Activated CD8-positive, alpha-beta T cell treated with anti-CD3 and anti-CD28 coated beads, Interleukin-2, amount 10 ng/mL, durations not matched to agents 7 days and 5 days (primary cell): ENCODE data around the gene TBC1D10A. TPM values are rescaled to one million over a fixed set of nuclear protein-coding genes. Genes with fewer than 3 reads are reported as not detected.

Source experiments
- ATAC-seq: fragments of 150-1000 bp; cut with Tn5 transposase; one replicate; pipeline ENCODE4 v1.10.0; 2021; ENCODE audit warnings: moderate library complexity
- CTCF ChIA-PET: fragments of 350-600 bp; sonication (Branson Sonifier 250); formaldehyde crosslinking; loops from one replicate; lab custom pipeline; 2021; ENCODE audit warnings: antibody characterized with exemption; lab: Charles Lee
- POLR2A ChIA-PET: fragments of 350-600 bp; sonication (Branson Sonifier 250); formaldehyde crosslinking; loops from one replicate; lab custom pipeline; 2021; ENCODE audit warnings: antibody characterized with exemption; lab: Charles Lee
- DNase-seq: peaks from one replicate; pipeline ENCODE4 v3.0.0-alpha.2; 2020
- H3K27ac Mint-ChIP-seq: one replicate; pipeline ENCODE4 v1.8.0; 2021; ENCODE audit warnings: mild to moderate bottlenecking, mixed read lengths
- H3K27me3 Mint-ChIP-seq: one replicate; pipeline ENCODE4 v1.8.0; 2021; ENCODE audit warnings: low read depth, mixed read lengths
- H3K36me3 Mint-ChIP-seq: one replicate; pipeline ENCODE4 v1.8.0; 2021; ENCODE audit warnings: low read depth, mixed read lengths
- H3K4me1 Mint-ChIP-seq: one replicate; pipeline ENCODE4 v1.8.0; 2021; ENCODE audit warnings: low read depth, mixed read lengths
- H3K4me3 Mint-ChIP-seq: one replicate; pipeline ENCODE4 v1.8.0; 2021; ENCODE audit warnings: mild to moderate bottlenecking, mixed read lengths
- H3K9me3 Mint-ChIP-seq: one replicate; pipeline ENCODE4 v1.8.0; 2022; ENCODE audit warnings: mixed read lengths; ENCODE audit not compliant: insufficient read depth
- total RNA-seq, 2 experiments: library from RNA; stranded (reverse); gene quantifications; one replicate each; pipeline ENCODE4 v1.2.3, GENCODE V29; 2021

TBC1D10A gene, protein sequence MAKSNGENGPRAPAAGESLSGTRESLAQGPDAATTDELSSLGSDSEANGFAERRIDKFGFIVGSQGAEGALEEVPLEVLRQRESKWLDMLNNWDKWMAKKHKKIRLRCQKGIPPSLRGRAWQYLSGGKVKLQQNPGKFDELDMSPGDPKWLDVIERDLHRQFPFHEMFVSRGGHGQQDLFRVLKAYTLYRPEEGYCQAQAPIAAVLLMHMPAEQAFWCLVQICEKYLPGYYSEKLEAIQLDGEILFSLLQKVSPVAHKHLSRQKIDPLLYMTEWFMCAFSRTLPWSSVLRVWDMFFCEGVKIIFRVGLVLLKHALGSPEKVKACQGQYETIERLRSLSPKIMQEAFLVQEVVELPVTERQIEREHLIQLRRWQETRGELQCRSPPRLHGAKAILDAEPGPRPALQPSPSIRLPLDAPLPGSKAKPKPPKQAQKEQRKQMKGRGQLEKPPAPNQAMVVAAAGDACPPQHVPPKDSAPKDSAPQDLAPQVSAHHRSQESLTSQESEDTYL
- total RNA-seq: 10 to 100 TPM; 47.6 to 49.2 TPM

- CTCF ChIA-PET: interaction anchor here (0.8 to 4.6 kb wide), 9 partner anchors 11 to 65 kb away, joined by 3 to 55 read pairs (median 4); partner anchors contain the start of genes CASTOR1 and RNF215
- Mint-ChIP-seq H3K27me3 (no peaks in the 10 kb centered on the region), H3K9me3 (peaks cover 5% of the 10 kb centered on the region)
Observed at GRCh38 chr22:30326706-30327362, at the start of gene TBC1D10A. TSS of gene TBC1D10A (minus strand) at chr22:30326941. CDS start at chr22:30326881, 60 bp downstream.

GRCh38 chr22:30375312-30375849 is 48.6 kb upstream of the TBC1D10A start:
- Mint-ChIP-seq H3K4me3 (no peak overlapping the region), H3K27ac (no peak overlapping the region), H3K36me3 (no peaks in the 10 kb centered on the region), H3K27me3 (no peaks in the 10 kb centered on the region), H3K4me1 (no peaks in the 10 kb centered on the region), H3K9me3 (no peaks in the 10 kb centered on the region)
- CTCF ChIA-PET: no interaction called here
- POLR2A ChIA-PET: no interaction called here
- no peak for ATAC-seq
- DNase-seq: no peak

More at GRCh38 chr22:30326706-30327362, at the start of gene TBC1D10A:
- peaks cover 49% of the 10 kb centered on the region for H3K36me3 Mint-ChIP-seq
- H3K4me1 Mint-ChIP-seq: peaks cover 47% of the 10 kb centered on the region
- peak within 1 kb of the TSS; percentile 76 for H3K27ac Mint-ChIP-seq
- POLR2A ChIA-PET: interaction anchor here (0.7 to 9.5 kb wide), 10 partner anchors 10 to 97 kb away, joined by 3 to 101 read pairs (median 6); partner anchors contain the start of genes CASTOR1, CCDC157 and SF3A1
- DNase-seq: peak; percentile 95
- peak within 1 kb of the TSS; percentile 87 for H3K4me3 Mint-ChIP-seq
- peak; percentile 91 for ATAC-seq

- H3K27me3 Mint-ChIP-seq: no peaks in the 10 kb centered on the region
- H3K4me3 Mint-ChIP-seq: no peak overlapping the region
- no peak overlapping the region for H3K27ac Mint-ChIP-seq
- no peaks in the 10 kb centered on the region for H3K9me3 Mint-ChIP-seq
- ATAC-seq: no peak
- no peaks in the 10 kb centered on the region for H3K36me3 Mint-ChIP-seq
- ChIA-PET CTCF (interaction anchor here (1.4 kb wide), 1 partner anchor 86 kb away, joined by 6 read pairs; no protein-coding TSS in a partner anchor), POLR2A (interaction anchor here (1.1 kb wide), 1 partner anchor 108 kb away, joined by 4 read pairs; no protein-coding TSS in a partner anchor)
- DNase-seq: no peak
- H3K4me1 Mint-ChIP-seq: no peaks in the 10 kb centered on the region
Observed at GRCh38 chr22:30373331-30374325, 46.9 kb upstream of the TBC1D10A start.

DNA sequence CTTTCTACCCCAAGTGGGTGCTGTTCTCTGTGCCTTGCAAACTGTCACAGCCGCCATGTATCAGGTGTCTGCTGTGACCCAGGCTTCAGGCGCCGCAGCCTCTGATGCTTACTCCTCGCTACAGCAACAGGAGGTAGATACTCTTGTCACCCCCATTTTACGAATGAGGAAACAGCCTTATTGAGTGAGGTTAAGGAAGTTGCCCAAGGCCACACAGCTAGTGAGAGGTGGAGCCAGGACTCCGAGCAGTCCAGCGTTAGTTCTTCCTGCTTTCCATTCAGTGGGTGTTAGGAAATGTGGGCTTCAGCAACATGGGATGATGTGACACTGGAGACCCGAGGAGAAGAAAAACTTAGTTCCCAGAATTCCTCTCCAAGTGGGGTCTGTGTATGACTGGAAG is 46.2 kb upstream of the TBC1D10A start:
- Mint-ChIP-seq H3K27me3 (no peaks in the 10 kb centered on the region), H3K27ac (no peak overlapping the region), H3K4me3 (no peak overlapping the region), H3K9me3 (no peaks in the 10 kb centered on the region), H3K36me3 (no peaks in the 10 kb centered on the region), H3K4me1 (no peaks in the 10 kb centered on the region)
- DNase-seq: no peak
- ChIA-PET POLR2A (interaction anchor here (1.1 kb wide), 1 partner anchor 108 kb away, joined by 4 read pairs; no protein-coding TSS in a partner anchor), CTCF (interaction anchor here (1.4 kb wide), 1 partner anchor 85 kb away, joined by 6 read pairs; no protein-coding TSS in a partner anchor)
- no peak for ATAC-seq

- H3K27ac Mint-ChIP-seq: no peak overlapping the region
- H3K4me1 Mint-ChIP-seq: no peaks in the 10 kb centered on the region
- H3K27me3 Mint-ChIP-seq: no peaks in the 10 kb centered on the region
- H3K4me3 Mint-ChIP-seq: no peak overlapping the region
- DNase-seq (no peak), ATAC-seq (no peak)
- ChIA-PET POLR2A (no interaction called here), CTCF (no interaction called here)
- no peaks in the 10 kb centered on the region for H3K36me3 Mint-ChIP-seq
- no peaks in the 10 kb centered on the region for H3K9me3 Mint-ChIP-seq
Observed at GRCh38 chr22:30371981-30372380, 45.2 kb upstream of the TBC1D10A start.

DNA sequence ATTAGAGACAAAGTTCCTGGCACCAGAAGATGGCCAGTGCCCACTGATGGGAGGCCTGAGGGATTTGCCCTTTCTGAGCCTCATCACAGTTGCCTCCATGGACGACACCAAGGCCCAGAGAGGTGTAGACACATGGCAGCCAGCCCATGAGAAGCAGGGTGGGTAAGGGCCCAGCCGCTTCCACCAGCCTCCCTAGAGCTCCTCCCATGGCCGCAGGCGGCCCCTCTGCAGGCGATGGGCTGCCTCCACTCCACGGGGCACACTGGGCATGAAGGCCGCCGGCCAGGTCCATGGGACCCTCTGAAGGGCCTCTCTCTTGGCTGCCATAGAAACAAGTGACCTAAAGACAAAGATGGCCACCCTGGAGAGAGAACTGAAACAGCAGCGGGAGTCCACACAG is 44.6 kb upstream of the TBC1D10A start:
- H3K27me3 Mint-ChIP-seq: no peaks in the 10 kb centered on the region
- H3K4me1 Mint-ChIP-seq: no peaks in the 10 kb centered on the region
- no peaks in the 10 kb centered on the region for H3K36me3 Mint-ChIP-seq
- DNase-seq (no peak), ATAC-seq (no peak)
- no peaks in the 10 kb centered on the region for H3K9me3 Mint-ChIP-seq
- H3K4me3 Mint-ChIP-seq: no peak overlapping the region
- CTCF ChIA-PET: no interaction called here
- no peak overlapping the region for H3K27ac Mint-ChIP-seq
- POLR2A ChIA-PET: no interaction called here

DNA sequence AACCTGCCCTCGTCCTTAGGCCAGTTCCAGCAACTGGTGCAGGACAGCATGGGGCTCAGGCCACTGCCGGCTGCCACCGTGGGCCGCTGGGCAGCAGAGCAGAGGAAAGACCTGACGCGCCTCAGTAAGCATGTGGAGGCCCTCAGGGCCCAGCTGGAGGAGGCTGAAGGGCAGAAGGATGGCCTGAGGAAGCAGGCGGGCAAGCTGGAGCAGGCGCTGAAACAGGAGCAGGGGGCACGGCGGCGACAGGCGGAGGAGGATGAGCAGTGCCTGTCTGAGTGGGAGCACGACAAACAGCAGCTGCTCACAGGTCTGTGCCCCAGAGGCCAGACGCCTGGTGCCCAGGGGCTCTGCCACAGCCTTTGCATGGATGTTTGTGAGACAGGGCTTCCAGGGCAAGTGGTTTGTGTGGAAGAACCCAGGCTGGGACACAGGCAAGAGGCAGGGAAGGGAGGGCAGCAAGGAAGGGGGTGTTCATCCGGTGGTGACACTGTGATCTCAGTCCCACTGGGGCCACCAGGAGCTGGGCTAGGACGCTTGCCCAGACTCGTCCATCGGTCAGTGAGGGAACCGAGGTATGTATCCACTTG is 44.0 kb upstream of the TBC1D10A start:
- Mint-ChIP-seq H3K27ac (no peak overlapping the region), H3K9me3 (no peaks in the 10 kb centered on the region), H3K4me3 (no peak overlapping the region), H3K36me3 (no peaks in the 10 kb centered on the region), H3K27me3 (no peaks in the 10 kb centered on the region), H3K4me1 (no peaks in the 10 kb centered on the region)
- POLR2A ChIA-PET: no interaction called here
- CTCF ChIA-PET: no interaction called here
- ATAC-seq (no peak), DNase-seq (no peak)

DNA sequence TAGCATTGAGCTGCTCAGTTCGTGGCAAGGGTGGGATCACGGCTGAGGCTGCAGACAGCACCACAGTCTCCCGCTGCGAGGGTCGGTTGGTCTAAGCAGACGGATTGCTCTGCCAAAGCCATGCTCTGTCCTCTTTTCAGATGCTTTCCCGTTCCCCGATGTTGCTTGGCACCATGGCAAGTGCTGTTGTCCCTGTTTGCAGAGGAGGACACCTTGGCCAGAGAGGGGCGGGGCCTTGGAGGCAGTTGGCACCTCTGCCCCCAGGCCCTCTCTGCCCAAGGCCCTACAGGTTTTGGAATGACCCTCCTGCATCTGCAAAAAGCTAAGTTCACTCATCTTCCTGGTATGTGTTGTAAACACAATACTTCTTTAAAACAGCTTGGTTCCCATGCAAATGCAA is 41.7 kb upstream of the TBC1D10A start:
- no peaks in the 10 kb centered on the region for H3K9me3 Mint-ChIP-seq
- H3K36me3 Mint-ChIP-seq: no peaks in the 10 kb centered on the region
- no peak for DNase-seq
- H3K27ac Mint-ChIP-seq: no peak overlapping the region
- POLR2A ChIA-PET: interaction anchor here (1.4 kb wide), 1 partner anchor 11 kb away, joined by 5 read pairs; the partner anchor contains the start of genes CCDC157 and SF3A1
- H3K27me3 Mint-ChIP-seq: no peaks in the 10 kb centered on the region
- ATAC-seq: no peak
- H3K4me3 Mint-ChIP-seq: no peak overlapping the region
- CTCF ChIA-PET: interaction anchor here (3.1 kb wide), 1 partner anchor 80 kb away, joined by 11 read pairs; no protein-coding TSS in a partner anchor
- no peaks in the 10 kb centered on the region for H3K4me1 Mint-ChIP-seq

DNA sequence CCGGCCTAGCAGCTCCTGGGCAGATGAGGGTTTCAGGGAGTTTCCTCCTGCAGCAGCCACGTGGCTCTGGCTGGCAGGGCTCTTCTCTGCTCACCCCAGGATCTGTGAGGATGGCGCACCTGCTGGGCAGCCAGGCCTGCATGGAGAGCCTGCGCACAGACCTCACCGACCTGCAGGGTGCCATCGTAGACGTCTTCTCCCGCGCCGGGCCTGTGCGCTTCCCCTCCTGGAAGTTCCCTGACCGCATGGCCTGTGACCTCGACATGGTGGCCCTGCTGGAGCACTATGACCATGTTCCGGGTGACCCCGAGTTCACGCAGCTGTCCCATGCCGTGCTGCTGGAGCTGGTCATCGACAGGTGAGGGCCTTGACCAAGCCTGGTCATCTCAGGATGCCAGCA is 39.1 kb upstream of the TBC1D10A start:
- Mint-ChIP-seq H3K27me3 (no peaks in the 10 kb centered on the region), H3K27ac (no peak overlapping the region), H3K36me3 (no peaks in the 10 kb centered on the region), H3K9me3 (no peaks in the 10 kb centered on the region), H3K4me3 (no peak overlapping the region), H3K4me1 (peaks cover 15% of the 10 kb centered on the region)
- POLR2A ChIA-PET: interaction anchor here (0.8 to 1.5 kb wide), 2 partner anchors 9 to 33 kb away, joined by 3 to 6 read pairs; partner anchors contain the start of genes CCDC157 and SF3A1
- DNase-seq (no peak), ATAC-seq (no peak)
- CTCF ChIA-PET: interaction anchor here (1.3 kb wide), 1 partner anchor 22 kb away, joined by 3 read pairs; no protein-coding TSS in a partner anchor

- Mint-ChIP-seq H3K9me3 (no peaks in the 10 kb centered on the region), H3K4me1 (peaks cover 19% of the 10 kb centered on the region)
- CTCF ChIA-PET: no interaction called here
Observed at GRCh38 chr22:30362651-30363281, 36.0 kb upstream of the TBC1D10A start.

More at GRCh38 chr22:30362651-30363281, 36.0 kb upstream of the TBC1D10A start:
- no peaks in the 10 kb centered on the region for H3K27me3 Mint-ChIP-seq
- H3K4me3 Mint-ChIP-seq: no peak overlapping the region
- ATAC-seq (no peak), DNase-seq (no peak)
- H3K36me3 Mint-ChIP-seq: no peaks in the 10 kb centered on the region
- POLR2A ChIA-PET: no interaction called here
- H3K27ac Mint-ChIP-seq: peak overlapping the region; percentile 34
